Measurements from ENCODE around the gene GDF7. TPM values are rescaled to one million over a fixed set of nuclear protein-coding genes. Genes with fewer than 3 reads are reported as not detected.

Gene GDF7
- polyA plus RNA-seq, 1 of the 3 experiments (the other 2 are of a cell fraction), result 0.02 TPM

DNA sequence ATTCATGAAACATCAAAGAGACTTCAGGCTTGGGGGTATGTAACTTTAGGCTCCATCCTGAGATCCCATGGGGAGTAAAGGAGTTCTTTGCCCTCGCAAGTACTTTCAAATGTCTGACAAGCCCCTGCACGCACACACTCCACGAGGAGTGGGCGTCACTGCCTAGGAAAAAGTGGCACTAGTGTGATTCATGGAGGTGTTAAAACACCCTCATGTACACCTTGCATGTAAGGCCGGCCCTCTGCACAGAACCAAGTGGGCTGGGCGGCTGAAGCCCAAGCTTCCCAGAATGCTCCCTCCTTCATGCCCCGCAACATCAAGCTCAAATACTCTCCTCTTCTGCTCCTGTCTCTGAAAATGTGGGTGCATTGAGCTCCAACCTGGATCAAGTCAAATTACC is 23.9 kb upstream of the GDF7 start:
- ChIA-PET CTCF (interaction anchor here (0.6 to 10.9 kb wide), 78 partner anchors 10 to 628 kb away, joined by 3 to 188 read pairs (median 6); partner anchors contain the start of genes GDF7, HS1BP3 and RHOB), POLR2A (interaction anchor here (1.1 to 3.7 kb wide), 3 partner anchors 8 to 232 kb away, joined by 3 to 39 read pairs (median 11); partner anchors contain the start of genes HS1BP3 and RHOB)
- Histone ChIP-seq H3K27ac (ENCODE audit: low read depth in 2 of 2, low read length in 1 of 2) (no peak overlapping the region), H3K9me2 (no peaks in the 10 kb centered on the region), H3K27me3 (ENCODE audit: insufficient read depth) (no peaks in the 10 kb centered on the region), H2AFZ (ENCODE audit: low read depth) (no peak overlapping the region), H3K9me3 (no peaks in the 10 kb centered on the region), H3K4me3 (ENCODE audit: low read depth in 2 of 2, low read length in 1 of 2) (no peak overlapping the region), H3F3A (replicated peaks; ENCODE audit: insufficient read depth) (peaks cover 4% of the 10 kb centered on the region), H3K36me3 (replicated peaks in 1 of 2; ENCODE audit: control insufficient read depth in 1 of 2, insufficient read depth in 2 of 2, low read length in 1 of 2) (peaks cover 0 to 13% of the 10 kb centered on the region in 2 experiments), H3K79me2 (ENCODE audit: insufficient read depth) (no peaks in the 10 kb centered on the region), H3K4me1 (ENCODE audit: control insufficient read depth in 1 of 2, insufficient read depth in 2 of 2, low read depth in 1 of 2, low read length in 1 of 2) (peaks cover 13 to 18% of the 10 kb centered on the region in 2 experiments; a peak in 3 of 4 replicates), H3K9ac (no peak overlapping the region), H4K20me1 (ENCODE audit: insufficient read depth) (peaks cover 9% of the 10 kb centered on the region), H3K4me2 (no peak overlapping the region)
- DNase-seq, result no peak
- WGBS (ENCODE audit: low lambda C conversion rate), result 93% methylated on average over 7 of the region's 7 CpGs
- TF ChIP-seq GABPA (IDR thresholded peaks at IDR 0.05; ENCODE audit: low read depth) (no peak), MXI1 (IDR thresholded peaks at IDR 0.05; ENCODE audit: low read depth, low read length) (no peak), SIN3A (IDR thresholded peaks at IDR 0.05; ENCODE audit: borderline replicate concordance, low read depth, low read length) (no peak), RAD21 (IDR thresholded peaks at IDR 0.05; ENCODE audit: low read length) (no peak), MEF2A (IDR thresholded peaks at IDR 0.05; ENCODE audit: borderline replicate concordance, low read depth) (no peak), NFIC (IDR thresholded peaks at IDR 0.05; ENCODE audit: borderline replicate concordance) (no peak), TCF12 (IDR thresholded peaks at IDR 0.05) (no peak), REST (IDR thresholded peaks at IDR 0.05; ENCODE audit: low read depth, low read length) (no peak), YY1 (IDR thresholded peaks at IDR 0.05; ENCODE audit: low read depth) (no peak), GATA2 (CRISPR knock-in tag; IDR thresholded peaks at IDR 0.05) (no peak), RXRA (IDR thresholded peaks at IDR 0.05; ENCODE audit: borderline replicate concordance, low read depth) (no peak), FOXJ3 (CRISPR knock-in tag; IDR thresholded peaks at IDR 0.05) (no peak), ELF1 (IDR thresholded peaks at IDR 0.05) (no peak), SMC3 (IDR thresholded peaks at IDR 0.05; ENCODE audit: low read depth, low read length) (no peak), CHD2 (IDR thresholded peaks at IDR 0.05; ENCODE audit: low read length, partially characterized antibody) (no peak), USF1 (IDR thresholded peaks at IDR 0.05; ENCODE audit: borderline replicate concordance, low read depth) (no peak)
- TF ChIP-seq, protein P1, sequence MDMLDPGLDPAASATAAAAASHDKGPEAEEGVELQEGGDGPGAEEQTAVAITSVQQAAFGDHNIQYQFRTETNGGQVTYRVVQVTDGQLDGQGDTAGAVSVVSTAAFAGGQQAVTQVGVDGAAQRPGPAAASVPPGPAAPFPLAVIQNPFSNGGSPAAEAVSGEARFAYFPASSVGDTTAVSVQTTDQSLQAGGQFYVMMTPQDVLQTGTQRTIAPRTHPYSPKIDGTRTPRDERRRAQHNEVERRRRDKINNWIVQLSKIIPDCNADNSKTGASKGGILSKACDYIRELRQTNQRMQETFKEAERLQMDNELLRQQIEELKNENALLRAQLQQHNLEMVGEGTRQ (IDR thresholded peaks at IDR 0.05; ENCODE audit: borderline replicate concordance, low read depth, low read length), result no peak
- TF ChIP-seq, protein P2, sequence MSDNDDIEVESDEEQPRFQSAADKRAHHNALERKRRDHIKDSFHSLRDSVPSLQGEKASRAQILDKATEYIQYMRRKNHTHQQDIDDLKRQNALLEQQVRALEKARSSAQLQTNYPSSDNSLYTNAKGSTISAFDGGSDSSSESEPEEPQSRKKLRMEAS (IDR thresholded peaks at IDR 0.05; ENCODE audit: low read depth), result no peak
